ENCODE results near the gene PDS5B. TPM values are rescaled to one million over a fixed set of nuclear protein-coding genes. Genes with fewer than 3 reads are reported as not detected.

Gene PDS5B
- total and polyA plus RNA-seq, 4 donors = 3.6 to 24.3 (median 12.9) TPM

DNA sequence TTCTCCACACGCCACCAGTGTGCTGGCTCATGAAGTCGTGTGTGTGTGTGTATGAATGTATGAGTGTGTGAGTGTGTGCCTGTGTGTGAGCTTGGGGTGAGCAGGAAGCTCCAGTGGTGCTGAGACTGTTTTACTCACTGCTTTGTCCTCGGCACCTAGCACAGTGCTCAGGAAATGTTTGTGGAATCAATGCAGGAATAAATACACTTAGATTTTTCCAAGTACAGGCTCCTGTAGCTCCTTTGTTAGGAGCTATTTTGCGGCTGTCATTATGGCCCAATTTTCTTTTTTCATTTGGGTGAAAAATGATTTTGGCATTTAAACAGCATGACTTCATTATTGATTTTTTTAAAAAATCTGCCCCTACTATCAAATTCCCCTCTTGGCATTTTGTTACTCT is 236.5 kb downstream of the PDS5B start:
- no peak overlapping the region for H3K9ac ChIP-seq (ENCODE audit: low read depth in 1 of 2, low read length in 2 of 2)
- 81% methylated on average over 4 of the region's 4 CpGs for WGBS
- DNase-seq (ENCODE audit: low spot score) = no peak
- H3K4me3 ChIP-seq (ENCODE audit: low read depth in 1 of 3, low read length in 3 of 3) = no peak overlapping the region
- no peak for TF ChIP-seq RAD21 (IDR thresholded peaks at IDR 0.05)
- no peak for TF ChIP-seq HNF4A (conservative IDR thresholded peaks at IDR 0.05)
- TF ChIP-seq GABPA (IDR thresholded peaks at IDR 0.05 in 1 of 2, conservative IDR thresholded peaks at IDR 0.05 in 1 of 2) = no peak
- TF ChIP-seq HNF4G (IDR thresholded peaks at IDR 0.05) = no peak
- no peak for TF ChIP-seq RXRA (IDR thresholded peaks at IDR 0.05)
- H3K9me3 ChIP-seq (ENCODE audit: control insufficient read depth in 4 of 4, low read length in 3 of 4) = no peaks in the 10 kb centered on the region
- no peak overlapping the region for H3K27ac ChIP-seq (ENCODE audit: low read depth in 1 of 2, low read length in 2 of 2)
- H3K36me3 ChIP-seq (ENCODE audit: control insufficient read depth in 4 of 4, insufficient read depth in 3 of 4, low read depth in 1 of 4, low read length in 3 of 4) = no peaks in the 10 kb centered on the region
- H3K4me1 ChIP-seq (ENCODE audit: control insufficient read depth in 4 of 4, insufficient read depth in 4 of 4, low read length in 3 of 4) = no peaks in the 10 kb centered on the region
- no peaks in the 10 kb centered on the region for H3K27me3 ChIP-seq (ENCODE audit: control insufficient read depth in 4 of 4, insufficient read depth in 4 of 4, low read length in 3 of 4)

DNA sequence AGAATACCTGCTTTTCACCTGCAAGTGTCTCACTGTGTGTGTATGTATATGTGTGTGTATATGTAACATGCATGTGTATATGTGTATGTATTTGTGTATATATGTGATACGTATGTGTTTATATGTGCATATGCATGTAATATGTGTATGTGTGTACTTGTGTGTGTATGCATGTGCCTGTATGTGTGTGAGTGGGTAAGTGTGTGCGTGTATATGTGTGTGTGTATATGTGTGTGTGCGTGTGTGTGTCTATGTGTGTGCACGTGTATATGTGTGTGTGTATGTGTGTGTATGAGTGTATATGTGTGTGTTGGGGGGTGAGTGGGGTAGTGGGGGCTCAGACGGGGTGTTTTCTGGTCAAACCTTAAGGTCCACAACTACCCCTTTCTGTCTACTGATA is 237.3 kb downstream of the PDS5B start:
- no peak for TF ChIP-seq TAF1 (conservative IDR thresholded peaks at IDR 0.05)
- TF ChIP-seq, protein P1, sequence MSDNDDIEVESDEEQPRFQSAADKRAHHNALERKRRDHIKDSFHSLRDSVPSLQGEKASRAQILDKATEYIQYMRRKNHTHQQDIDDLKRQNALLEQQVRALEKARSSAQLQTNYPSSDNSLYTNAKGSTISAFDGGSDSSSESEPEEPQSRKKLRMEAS (IDR thresholded peaks at IDR 0.05) = no peak
- no peak for TF ChIP-seq RXRA (IDR thresholded peaks at IDR 0.05)
- no peak for TF ChIP-seq YY1 (IDR thresholded peaks at IDR 0.05)
- TF ChIP-seq, protein P2, sequence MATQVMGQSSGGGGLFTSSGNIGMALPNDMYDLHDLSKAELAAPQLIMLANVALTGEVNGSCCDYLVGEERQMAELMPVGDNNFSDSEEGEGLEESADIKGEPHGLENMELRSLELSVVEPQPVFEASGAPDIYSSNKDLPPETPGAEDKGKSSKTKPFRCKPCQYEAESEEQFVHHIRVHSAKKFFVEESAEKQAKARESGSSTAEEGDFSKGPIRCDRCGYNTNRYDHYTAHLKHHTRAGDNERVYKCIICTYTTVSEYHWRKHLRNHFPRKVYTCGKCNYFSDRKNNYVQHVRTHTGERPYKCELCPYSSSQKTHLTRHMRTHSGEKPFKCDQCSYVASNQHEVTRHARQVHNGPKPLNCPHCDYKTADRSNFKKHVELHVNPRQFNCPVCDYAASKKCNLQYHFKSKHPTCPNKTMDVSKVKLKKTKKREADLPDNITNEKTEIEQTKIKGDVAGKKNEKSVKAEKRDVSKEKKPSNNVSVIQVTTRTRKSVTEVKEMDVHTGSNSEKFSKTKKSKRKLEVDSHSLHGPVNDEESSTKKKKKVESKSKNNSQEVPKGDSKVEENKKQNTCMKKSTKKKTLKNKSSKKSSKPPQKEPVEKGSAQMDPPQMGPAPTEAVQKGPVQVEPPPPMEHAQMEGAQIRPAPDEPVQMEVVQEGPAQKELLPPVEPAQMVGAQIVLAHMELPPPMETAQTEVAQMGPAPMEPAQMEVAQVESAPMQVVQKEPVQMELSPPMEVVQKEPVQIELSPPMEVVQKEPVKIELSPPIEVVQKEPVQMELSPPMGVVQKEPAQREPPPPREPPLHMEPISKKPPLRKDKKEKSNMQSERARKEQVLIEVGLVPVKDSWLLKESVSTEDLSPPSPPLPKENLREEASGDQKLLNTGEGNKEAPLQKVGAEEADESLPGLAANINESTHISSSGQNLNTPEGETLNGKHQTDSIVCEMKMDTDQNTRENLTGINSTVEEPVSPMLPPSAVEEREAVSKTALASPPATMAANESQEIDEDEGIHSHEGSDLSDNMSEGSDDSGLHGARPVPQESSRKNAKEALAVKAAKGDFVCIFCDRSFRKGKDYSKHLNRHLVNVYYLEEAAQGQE (IDR thresholded peaks at IDR 0.05) = no peak
- TF ChIP-seq HNF4A (conservative IDR thresholded peaks at IDR 0.05) = no peak
- no peak for TF ChIP-seq NR2F2 (IDR thresholded peaks at IDR 0.05)
- H3K27me3 ChIP-seq (ENCODE audit: control insufficient read depth in 4 of 4, insufficient read depth in 4 of 4, low read length in 3 of 4) = no peaks in the 10 kb centered on the region
- no peak for DNase-seq (ENCODE audit: low spot score)

DNA sequence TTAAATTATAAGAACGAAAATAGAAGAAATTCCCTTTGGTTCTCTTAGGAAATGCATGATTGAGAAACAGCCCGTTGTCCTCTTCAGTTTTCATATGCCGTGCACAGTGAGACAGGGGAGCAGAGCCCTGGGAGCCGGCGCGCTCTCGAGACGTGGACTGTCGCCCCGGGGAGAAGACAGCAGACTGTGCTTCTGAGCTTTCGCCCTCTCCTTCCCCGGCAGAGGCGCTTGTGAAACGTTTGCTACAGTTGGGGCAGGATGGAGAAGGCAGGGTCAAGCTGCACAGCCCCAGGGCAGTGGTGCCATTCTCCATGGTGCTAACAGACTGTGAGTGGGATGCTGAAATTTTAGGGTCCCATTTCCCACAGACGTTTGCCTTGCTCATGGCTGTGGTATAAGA is 237.8 kb downstream of the PDS5B start:
- no peaks in the 10 kb centered on the region for H3K4me1 ChIP-seq (ENCODE audit: control insufficient read depth in 4 of 4, insufficient read depth in 4 of 4, low read length in 3 of 4)
- no peak for DNase-seq (ENCODE audit: low spot score)
- H3K27me3 ChIP-seq (ENCODE audit: control insufficient read depth in 4 of 4, insufficient read depth in 4 of 4, low read length in 3 of 4) = no peaks in the 10 kb centered on the region
- no peak overlapping the region for H3K4me3 ChIP-seq (ENCODE audit: low read depth in 1 of 3, low read length in 3 of 3)
- no peak overlapping the region for H3K27ac ChIP-seq (ENCODE audit: low read depth in 1 of 2, low read length in 2 of 2)
- no peaks in the 10 kb centered on the region for H3K9me3 ChIP-seq (ENCODE audit: control insufficient read depth in 4 of 4, low read length in 3 of 4)
- no peaks in the 10 kb centered on the region for H3K36me3 ChIP-seq (ENCODE audit: control insufficient read depth in 4 of 4, insufficient read depth in 3 of 4, low read depth in 1 of 4, low read length in 3 of 4)
- 83% methylated on average over 15 of the region's 15 CpGs for WGBS
- H3K9ac ChIP-seq (ENCODE audit: low read depth in 1 of 2, low read length in 2 of 2) = no peak overlapping the region
- TF ChIP-seq, protein P3, sequence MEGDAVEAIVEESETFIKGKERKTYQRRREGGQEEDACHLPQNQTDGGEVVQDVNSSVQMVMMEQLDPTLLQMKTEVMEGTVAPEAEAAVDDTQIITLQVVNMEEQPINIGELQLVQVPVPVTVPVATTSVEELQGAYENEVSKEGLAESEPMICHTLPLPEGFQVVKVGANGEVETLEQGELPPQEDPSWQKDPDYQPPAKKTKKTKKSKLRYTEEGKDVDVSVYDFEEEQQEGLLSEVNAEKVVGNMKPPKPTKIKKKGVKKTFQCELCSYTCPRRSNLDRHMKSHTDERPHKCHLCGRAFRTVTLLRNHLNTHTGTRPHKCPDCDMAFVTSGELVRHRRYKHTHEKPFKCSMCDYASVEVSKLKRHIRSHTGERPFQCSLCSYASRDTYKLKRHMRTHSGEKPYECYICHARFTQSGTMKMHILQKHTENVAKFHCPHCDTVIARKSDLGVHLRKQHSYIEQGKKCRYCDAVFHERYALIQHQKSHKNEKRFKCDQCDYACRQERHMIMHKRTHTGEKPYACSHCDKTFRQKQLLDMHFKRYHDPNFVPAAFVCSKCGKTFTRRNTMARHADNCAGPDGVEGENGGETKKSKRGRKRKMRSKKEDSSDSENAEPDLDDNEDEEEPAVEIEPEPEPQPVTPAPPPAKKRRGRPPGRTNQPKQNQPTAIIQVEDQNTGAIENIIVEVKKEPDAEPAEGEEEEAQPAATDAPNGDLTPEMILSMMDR (IDR thresholded peaks at IDR 0.05; ENCODE audit: low read depth, low read length, missing input control) = no peak
- TF ChIP-seq HNF4G (IDR thresholded peaks at IDR 0.05) (no peak), FOXA2 (IDR thresholded peaks at IDR 0.05) (no peak), YY1 (IDR thresholded peaks at IDR 0.05) (no peak), JUND (IDR thresholded peaks at IDR 0.05) (no peak), GABPA (IDR thresholded peaks at IDR 0.05 in 1 of 2, conservative IDR thresholded peaks at IDR 0.05 in 1 of 2) (no peak), SP1 (IDR thresholded peaks at IDR 0.05) (no peak), HNF4A (conservative IDR thresholded peaks at IDR 0.05) (no peak), RXRA (IDR thresholded peaks at IDR 0.05) (no peak), RAD21 (IDR thresholded peaks at IDR 0.05) (no peak), NR2F2 (IDR thresholded peaks at IDR 0.05) (no peak)
- TF ChIP-seq, protein P4, sequence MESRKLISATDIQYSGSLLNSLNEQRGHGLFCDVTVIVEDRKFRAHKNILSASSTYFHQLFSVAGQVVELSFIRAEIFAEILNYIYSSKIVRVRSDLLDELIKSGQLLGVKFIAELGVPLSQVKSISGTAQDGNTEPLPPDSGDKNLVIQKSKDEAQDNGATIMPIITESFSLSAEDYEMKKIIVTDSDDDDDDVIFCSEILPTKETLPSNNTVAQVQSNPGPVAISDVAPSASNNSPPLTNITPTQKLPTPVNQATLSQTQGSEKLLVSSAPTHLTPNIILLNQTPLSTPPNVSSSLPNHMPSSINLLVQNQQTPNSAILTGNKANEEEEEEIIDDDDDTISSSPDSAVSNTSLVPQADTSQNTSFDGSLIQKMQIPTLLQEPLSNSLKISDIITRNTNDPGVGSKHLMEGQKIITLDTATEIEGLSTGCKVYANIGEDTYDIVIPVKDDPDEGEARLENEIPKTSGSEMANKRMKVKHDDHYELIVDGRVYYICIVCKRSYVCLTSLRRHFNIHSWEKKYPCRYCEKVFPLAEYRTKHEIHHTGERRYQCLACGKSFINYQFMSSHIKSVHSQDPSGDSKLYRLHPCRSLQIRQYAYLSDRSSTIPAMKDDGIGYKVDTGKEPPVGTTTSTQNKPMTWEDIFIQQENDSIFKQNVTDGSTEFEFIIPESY (IDR thresholded peaks at IDR 0.05) = no peak
- TF ChIP-seq, protein P5, sequence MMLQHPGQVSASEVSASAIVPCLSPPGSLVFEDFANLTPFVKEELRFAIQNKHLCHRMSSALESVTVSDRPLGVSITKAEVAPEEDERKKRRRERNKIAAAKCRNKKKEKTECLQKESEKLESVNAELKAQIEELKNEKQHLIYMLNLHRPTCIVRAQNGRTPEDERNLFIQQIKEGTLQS (IDR thresholded peaks at IDR 0.05) = no peak
- TF ChIP-seq, protein P2 (IDR thresholded peaks at IDR 0.05) = no peak

More for the DNA sequence above, 237.3 kb downstream of the PDS5B start:
- Histone ChIP-seq H3K9me3 (ENCODE audit: control insufficient read depth in 4 of 4, low read length in 3 of 4) (no peaks in the 10 kb centered on the region), H3K36me3 (ENCODE audit: control insufficient read depth in 4 of 4, insufficient read depth in 3 of 4, low read depth in 1 of 4, low read length in 3 of 4) (no peaks in the 10 kb centered on the region), H3K4me1 (ENCODE audit: control insufficient read depth in 4 of 4, insufficient read depth in 4 of 4, low read length in 3 of 4) (no peaks in the 10 kb centered on the region), H3K27ac (ENCODE audit: low read depth in 1 of 2, low read length in 2 of 2) (no peak overlapping the region), H3K9ac (ENCODE audit: low read depth in 1 of 2, low read length in 2 of 2) (no peak overlapping the region), H3K4me3 (ENCODE audit: low read depth in 1 of 3, low read length in 3 of 3) (no peak overlapping the region)
- 89% methylated on average over 5 of the region's 5 CpGs for WGBS

All from liver (tissue), 9 donors.